Natural killer cell (primary cell): ENCODE data around the gene RSPH6A. TPM values are rescaled to one million over a fixed set of nuclear protein-coding genes. Genes with fewer than 3 reads are reported as not detected.
A peak's percentile ranks its signal among the peaks of the same experiment; 100 is the strongest.

Source experiments
- ATAC-seq, 3 donors: fragments of 150-1000 bp in 2 of 3; fragments of 200-7000 bp in 1 of 3; cut with Tn5 transposase; 1 replicate in 1 of 3; 2 replicates in 2 of 3; pipeline ENCODE4 v1.10.0; 2021; ENCODE audit warnings: mild to moderate bottlenecking in 2 of 3, moderate library complexity in 2 of 3
- DNase-seq, 2 donors: peaks; one replicate each; pipeline versions ENCODE4 v3.0.0 to v3.0.0-alpha.2; 2013 to 2021; ENCODE audit warnings: mixed read lengths in 1 of 2
- H3K27ac ChIP-seq: one replicate; pipeline ENCODE4 v1.5.1; 2013; ENCODE audit warnings: mild to moderate bottlenecking, low read length
- H3K27me3 ChIP-seq: one replicate; pipeline ENCODE4 v1.6.1; 2013; ENCODE audit warnings: low read length; ENCODE audit not compliant: control insufficient read depth, insufficient read depth
- H3K36me3 ChIP-seq: one replicate; pipeline ENCODE4 v1.6.1; 2013; ENCODE audit warnings: low read length; ENCODE audit not compliant: control insufficient read depth, insufficient read depth
- H3K4me1 ChIP-seq: one replicate; pipeline ENCODE4 v1.6.1; 2013; ENCODE audit warnings: low read length; ENCODE audit not compliant: control insufficient read depth, insufficient read depth
- H3K4me3 ChIP-seq: one replicate; pipeline ENCODE4 v1.5.1; 2013; ENCODE audit warnings: low read length
- H3K9me3 ChIP-seq: one replicate; pipeline ENCODE4 v1.6.1; 2013; ENCODE audit warnings: low read length; ENCODE audit not compliant: control insufficient read depth, insufficient read depth
- H3K27ac Mint-ChIP-seq, 2 donors: one replicate each; pipeline ENCODE4 v1.8.0; 2022; ENCODE audit warnings: mild to moderate bottlenecking in 2 of 2, mixed read lengths in 2 of 2, moderate library complexity in 1 of 2
- H3K27me3 Mint-ChIP-seq, 2 donors: one replicate each; pipeline ENCODE4 v1.8.0; 2022; ENCODE audit warnings: low read depth in 2 of 2, mixed read lengths in 2 of 2
- H3K36me3 Mint-ChIP-seq: one replicate; pipeline ENCODE4 v1.8.0; 2022; ENCODE audit warnings: mixed read lengths
- H3K4me1 Mint-ChIP-seq, 2 donors: one replicate each; pipeline ENCODE4 v1.8.0; 2022; ENCODE audit warnings: mixed read lengths in 2 of 2
- H3K4me3 Mint-ChIP-seq: one replicate; pipeline ENCODE4 v1.8.0; 2022; ENCODE audit warnings: mild to moderate bottlenecking, moderate library complexity, mixed read lengths
- H3K9me3 Mint-ChIP-seq, 2 donors: one replicate each; pipeline ENCODE4 v1.8.0; 2022; ENCODE audit warnings: mixed read lengths in 2 of 2
- CTCF ChIP-seq: fragments of 200-600 bp; IDR thresholded peaks from one replicate; pipeline ENCODE4 v1.8.0; 2022; ENCODE audit warnings: antibody characterized with exemption
- WGBS: methylation state at CpG from one replicate; pipeline ENCODE4 v1.1.7; 2013; ENCODE audit warnings: missing lambda C conversion rate; ENCODE audit not compliant: insufficient coverage; 5-methylcytosine and 5-hydroxymethylcytosine counted together
- intact Hi-C: fragments of 100-400 bp; cut with micrococcal nuclease; formaldehyde crosslinking; loops from one replicate; pipeline ENCODE4 v1.14.2; 2022
- total RNA-seq, 4 donors: library from RNA; stranded (reverse); fragments of 120-200 nt in 1 of 4; gene quantifications; one replicate each; pipeline versions ENCODE4 v1.2.3 to v1.2.4, GENCODE V29; 2013 to 2022

Gene RSPH6A
- total RNA-seq, 3 donors from 2014 or later (not counting 1 experiment from before 2014, with no cell fraction given) = 0.18 to 0.63 (median 0.31) TPM

DNA sequence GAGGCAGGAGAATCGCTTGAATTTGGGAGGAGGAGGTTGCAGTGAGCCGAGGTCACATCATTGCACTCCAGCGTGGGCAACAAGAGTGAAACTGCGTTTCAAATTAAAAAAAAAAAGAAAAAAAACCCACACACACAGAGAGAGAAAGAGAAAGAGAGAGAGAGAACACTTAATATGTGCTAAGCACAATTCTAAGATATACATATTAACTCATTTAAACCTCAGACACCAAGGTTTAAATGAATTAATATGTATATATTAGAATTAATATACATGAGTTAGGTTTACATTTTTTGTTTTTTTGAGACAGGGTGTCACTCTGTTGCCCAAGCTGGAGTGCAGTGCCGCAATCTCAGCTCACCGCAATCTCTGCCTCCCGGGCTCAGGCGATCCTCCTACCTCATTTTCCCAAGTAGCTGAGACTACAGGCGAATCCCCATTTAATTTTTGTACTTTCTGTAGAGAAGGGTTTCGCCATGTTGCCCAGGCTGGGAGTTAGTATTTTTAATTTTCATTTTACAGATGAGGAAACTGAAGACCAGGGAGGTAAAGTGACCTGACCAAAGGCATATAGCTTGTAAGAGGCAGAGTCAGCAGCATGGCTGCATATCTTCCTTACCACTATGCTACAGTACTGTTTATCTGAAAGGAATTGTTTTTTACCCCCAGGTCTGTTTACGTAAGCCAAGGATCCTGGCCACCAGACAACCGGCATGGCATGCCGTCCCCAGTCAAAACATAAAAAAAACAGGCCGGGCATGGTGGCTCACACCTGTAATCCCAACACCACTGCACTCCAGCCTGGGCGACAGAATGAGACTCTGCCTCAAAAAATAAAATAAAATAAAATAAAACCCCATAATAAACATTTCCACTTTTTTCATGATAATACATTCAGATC, 45.5 kb upstream of the RSPH6A start:
- Mint-ChIP-seq H3K4me3 (peak overlapping the region; percentile 55), H3K36me3 (no peaks in the 10 kb centered on the region), H3K9me3 (no peaks in the 10 kb centered on the region), H3K4me1 (peaks cover 21 to 43% of the 10 kb centered on the region in 2 donors), H3K27ac (peak overlapping the region; percentile 34 to 67), H3K27me3 (peaks cover 16 to 21% of the 10 kb centered on the region in 2 donors)
- intact Hi-C loops = loop anchor here (10.0 kb wide), 2 partner anchors 86 to 404 kb away; no protein-coding TSS in a partner anchor
- no peak for TF ChIP-seq CTCF
- ATAC-seq (no peak), DNase-seq (no peak)
- H3K27me3 ChIP-seq = peaks cover 11% of the 10 kb centered on the region
- no peak overlapping the region for H3K4me3 ChIP-seq
- H3K27ac ChIP-seq = no peak overlapping the region
- WGBS = 96% methylated on average over 10 of the region's 15 CpGs
- no peaks in the 10 kb centered on the region for H3K9me3 ChIP-seq
- H3K36me3 ChIP-seq = peaks cover 7% of the 10 kb centered on the region
- H3K4me1 ChIP-seq = peaks cover 24% of the 10 kb centered on the region

- Histone ChIP-seq H3K9me3 (no peaks in the 10 kb centered on the region), H3K4me3 (no peak overlapping the region), H3K36me3 (peaks cover 44% of the 10 kb centered on the region), H3K27me3 (no peaks in the 10 kb centered on the region), H3K27ac (no peak overlapping the region), H3K4me1 (no peaks in the 10 kb centered on the region)
- ATAC-seq (no peak), DNase-seq (no peak)
- TF ChIP-seq CTCF = no peak
- 97% methylated on average over 16 of the region's 16 CpGs for WGBS
- no peak overlapping the region for H3K4me3 Mint-ChIP-seq
- H3K9me3 Mint-ChIP-seq = no peaks in the 10 kb centered on the region
- H3K36me3 Mint-ChIP-seq = peaks cover 9% of the 10 kb centered on the region
- intact Hi-C loops = no loop called here
- H3K27ac Mint-ChIP-seq = no peak overlapping the region
- peaks cover 0 to 17% of the 10 kb centered on the region in 2 donors for H3K4me1 Mint-ChIP-seq
- no peaks in the 10 kb centered on the region for H3K27me3 Mint-ChIP-seq
Observed at GRCh38 chr19:45854167-45854778, 39.2 kb upstream of the RSPH6A start.

DNA sequence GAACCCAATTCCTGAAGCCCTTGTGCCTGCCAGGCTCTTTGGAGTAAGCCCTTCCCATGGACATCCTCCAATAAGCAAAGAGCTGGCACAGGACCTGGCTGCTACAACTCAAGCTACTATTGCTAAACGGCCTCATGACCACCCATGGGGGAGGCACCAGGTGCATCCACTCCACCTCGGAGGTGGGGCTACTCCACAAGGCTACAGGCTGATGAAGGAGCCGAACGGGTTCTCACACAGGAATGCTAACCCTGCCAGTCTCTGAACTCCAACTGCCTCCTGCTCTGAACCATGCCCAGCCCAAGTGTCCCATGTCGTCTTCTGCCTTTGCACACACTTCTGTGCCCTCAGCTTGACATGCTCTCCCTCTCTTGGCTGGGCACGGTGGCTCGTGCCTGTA, 37.9 kb upstream of the RSPH6A start:
- no peak for DNase-seq
- Mint-ChIP-seq H3K27ac (no peak overlapping the region), H3K36me3 (peaks cover 9% of the 10 kb centered on the region), H3K4me3 (no peak overlapping the region), H3K27me3 (no peaks in the 10 kb centered on the region), H3K4me1 (peaks cover 0 to 12% of the 10 kb centered on the region in 2 donors), H3K9me3 (no peaks in the 10 kb centered on the region)
- H3K4me1 ChIP-seq = no peaks in the 10 kb centered on the region
- no peak for TF ChIP-seq CTCF
- no peak for ATAC-seq
- H3K27ac ChIP-seq = no peak overlapping the region
- WGBS = 95% methylated on average over 7 of the region's 7 CpGs
- intact Hi-C loops = no loop called here
- H3K36me3 ChIP-seq = peaks cover 48% of the 10 kb centered on the region
- H3K4me3 ChIP-seq = no peak overlapping the region
- no peaks in the 10 kb centered on the region for H3K9me3 ChIP-seq
- H3K27me3 ChIP-seq = no peaks in the 10 kb centered on the region
